ENCODE measurements around the gene SIGLECL1. TPM values are rescaled to one million over a fixed set of nuclear protein-coding genes. Genes with fewer than 3 reads are reported as not detected.

The SIGLECL1 gene
- total and polyA plus RNA-seq, 9 of the 15 experiments (the other 6 are each of a cell fraction or from before 2014, with no cell fraction given) = not detected

GRCh38 chr19:51259348-51260245, 8.7 kb downstream of the SIGLECL1 start (continued):
- TF ChIP-seq, protein P1, sequence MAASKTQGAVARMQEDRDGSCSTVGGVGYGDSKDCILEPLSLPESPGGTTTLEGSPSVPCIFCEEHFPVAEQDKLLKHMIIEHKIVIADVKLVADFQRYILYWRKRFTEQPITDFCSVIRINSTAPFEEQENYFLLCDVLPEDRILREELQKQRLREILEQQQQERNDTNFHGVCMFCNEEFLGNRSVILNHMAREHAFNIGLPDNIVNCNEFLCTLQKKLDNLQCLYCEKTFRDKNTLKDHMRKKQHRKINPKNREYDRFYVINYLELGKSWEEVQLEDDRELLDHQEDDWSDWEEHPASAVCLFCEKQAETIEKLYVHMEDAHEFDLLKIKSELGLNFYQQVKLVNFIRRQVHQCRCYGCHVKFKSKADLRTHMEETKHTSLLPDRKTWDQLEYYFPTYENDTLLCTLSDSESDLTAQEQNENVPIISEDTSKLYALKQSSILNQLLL (CRISPR knock-in tag; IDR thresholded peaks at IDR 0.05; ENCODE audit: borderline replicate concordance) = no peak
- TF ChIP-seq HDAC3 (IDR thresholded peaks at IDR 0.05; ENCODE audit: borderline replicate concordance, partially characterized antibody) (no peak), MXD1 (CRISPR knock-in tag; IDR thresholded peaks at IDR 0.05; ENCODE audit: borderline replicate concordance, poor library complexity, severe bottlenecking) (no peak), RAD21 (CRISPR knock-in tag; conservative IDR thresholded peaks at IDR 0.05 in 1 of 2, IDR thresholded peaks at IDR 0.05 in 1 of 2) (peak; percentile 88 to 96), SMC3 (conservative IDR thresholded peaks at IDR 0.05; ENCODE audit: insufficient read depth, low read depth, low read length) (peak; percentile 92), ESRRA (IDR thresholded peaks at IDR 0.05; ENCODE audit: borderline replicate concordance, low read depth) (peak; percentile 44; the same call in 1 of the 2 replicates), DEAF1 (CRISPR knock-in tag; IDR thresholded peaks at IDR 0.05) (peak; percentile 88), CTCF (IDR thresholded peaks at IDR 0.05 in 2 of 3, conservative IDR thresholded peaks at IDR 0.05 in 1 of 3; ENCODE audit: insufficient read depth in 2 of 3, low read depth in 1 of 3, low read length in 3 of 3) (peak; percentile 87 to 96 (median 91)), ZNF584 (CRISPR knock-in tag; IDR thresholded peaks at IDR 0.05; ENCODE audit: low read depth) (no peak)
